HG03139 (cell line): Measurements from ENCODE around the gene FAM25A.
"Not testable (repeated sequence)": the region's sequence is repeated elsewhere in the genome, so short reads cannot be mapped to it uniquely, and the experiment has no call there.

ENCODE experiments used
- ATAC-seq: cut with Tn5 transposase; IDR thresholded peaks from one replicate; pipeline ENCODE4 v1.9.1; 2021; ENCODE audit not compliant: unreplicated experiment

Gene FAM25A

GRCh38 chr10:87009134-87009696 is 10.9 kb upstream of the FAM25A start:
- ATAC-seq = not testable (repeated sequence)

DNA sequence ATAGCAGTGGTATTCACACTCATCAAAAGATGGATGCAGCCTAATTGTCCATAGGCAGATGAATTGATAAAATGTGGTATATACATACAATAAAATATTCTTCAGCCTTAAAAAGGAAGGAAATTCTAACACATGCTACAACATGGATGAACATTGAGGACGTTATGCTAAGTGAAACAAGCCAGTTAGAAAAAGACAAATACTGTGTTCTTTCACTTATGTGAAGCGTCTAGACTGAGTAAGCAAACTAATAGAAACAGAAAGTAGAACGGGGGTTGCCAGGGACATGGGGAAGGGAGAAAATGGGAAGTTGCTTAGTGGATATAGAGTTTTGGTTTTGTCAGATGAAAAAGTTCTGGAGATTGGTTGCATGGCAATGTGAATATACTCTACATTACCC is 6.6 kb upstream of the FAM25A start:
- not testable (repeated sequence) for ATAC-seq

- not testable (repeated sequence) for ATAC-seq
These were observed 4.9 kb upstream of the FAM25A start for GRCh38 chr10:87014986-87015716.

DNA sequence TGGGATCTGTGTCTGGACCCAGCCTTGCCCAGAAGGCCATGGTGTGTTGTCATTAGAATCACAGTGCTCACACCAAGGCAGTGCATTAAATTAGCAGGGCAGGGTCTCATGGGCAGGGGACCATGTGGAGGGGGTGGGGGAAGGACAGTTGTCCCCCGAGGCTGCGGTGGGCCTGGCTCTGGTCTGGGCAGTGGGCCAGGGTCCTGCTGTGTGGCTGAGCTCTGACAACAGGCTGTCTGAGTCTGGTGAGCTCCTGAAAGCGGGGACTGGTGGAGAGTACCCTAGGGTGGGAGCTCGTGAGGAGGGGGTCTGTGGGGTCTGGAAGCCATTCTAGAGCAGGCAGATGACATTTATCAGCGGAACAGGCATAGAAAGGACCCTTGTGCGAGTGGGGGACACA is 2.0 kb upstream of the FAM25A start:
- not testable (repeated sequence) for ATAC-seq

DNA sequence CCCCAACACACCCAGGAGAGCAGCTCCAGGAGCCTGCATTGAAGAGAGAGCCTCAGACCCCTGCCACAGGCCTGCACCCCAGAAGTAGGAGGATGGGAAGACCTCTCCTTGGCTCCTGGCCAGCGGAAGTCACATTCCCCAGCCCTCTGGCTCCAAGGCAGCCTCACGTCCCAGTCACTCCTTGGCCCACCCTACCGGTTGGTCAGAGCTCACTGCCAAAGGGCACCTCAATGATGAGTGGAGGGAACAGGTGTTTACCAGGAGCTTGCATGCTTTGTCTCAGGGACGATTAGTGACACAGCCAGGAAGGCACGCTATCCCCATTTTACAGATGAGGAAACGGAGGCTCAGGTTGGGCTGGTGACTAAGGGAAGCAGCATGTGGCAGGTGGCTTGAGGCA is 1.0 kb upstream of the FAM25A start:
- not testable (repeated sequence) for ATAC-seq

- ATAC-seq = not testable (repeated sequence)
These were observed 590 bp upstream of the FAM25A start for GRCh38 chr10:87019504-87019903.

- not testable (repeated sequence) for ATAC-seq
These were observed 5.3 kb downstream of the FAM25A start for GRCh38 chr10:87025285-87025958.

GRCh38 chr10:87026747-87027508 is 6.8 kb downstream of the FAM25A start:
- ATAC-seq = not testable (repeated sequence)

DNA sequence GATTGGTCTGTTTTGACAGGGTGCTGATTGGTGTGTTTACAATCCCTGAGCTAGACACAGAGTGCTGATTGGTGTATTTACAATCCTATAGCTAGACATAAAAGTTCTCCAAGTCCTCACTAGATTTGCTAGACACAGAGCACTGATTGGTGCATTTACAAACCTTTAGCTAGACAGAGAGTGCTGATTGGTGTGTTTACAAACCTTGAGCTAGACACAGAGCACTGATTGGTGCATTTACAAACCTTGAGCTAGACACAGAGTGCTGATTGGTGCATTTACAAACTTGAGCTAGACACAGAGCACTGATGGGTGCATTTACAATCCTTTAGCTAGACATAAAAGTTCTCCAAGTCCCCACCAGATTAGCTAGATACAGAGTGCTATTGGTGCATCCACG is 10.3 kb downstream of the FAM25A start:
- not testable (repeated sequence) for ATAC-seq

- ATAC-seq = no peak
These were observed 11.0 kb downstream of the FAM25A start for GRCh38 chr10:87030912-87031635.

DNA sequence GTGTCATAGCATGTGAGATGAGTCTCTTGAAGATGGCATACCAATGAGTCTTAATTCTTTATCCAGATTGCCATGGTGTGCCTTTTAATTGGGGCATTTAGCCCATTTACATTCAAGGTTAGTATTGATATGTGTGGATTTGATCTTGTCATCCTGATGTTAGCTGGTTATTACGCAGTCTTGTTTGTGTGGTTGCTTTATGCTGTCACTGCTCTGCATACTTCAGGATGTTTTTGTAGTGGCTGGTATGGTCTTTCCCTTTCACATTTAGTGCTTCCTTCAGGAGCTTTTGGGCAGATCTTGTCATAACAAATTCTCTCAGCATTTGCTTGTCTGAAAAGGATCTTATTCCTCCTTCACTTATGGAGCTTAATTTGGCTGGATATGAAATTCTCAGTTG is 16.5 kb downstream of the FAM25A start:
- no peak for ATAC-seq

GRCh38 chr10:87038286-87038717 is 18.2 kb downstream of the FAM25A start:
- no peak for ATAC-seq

DNA sequence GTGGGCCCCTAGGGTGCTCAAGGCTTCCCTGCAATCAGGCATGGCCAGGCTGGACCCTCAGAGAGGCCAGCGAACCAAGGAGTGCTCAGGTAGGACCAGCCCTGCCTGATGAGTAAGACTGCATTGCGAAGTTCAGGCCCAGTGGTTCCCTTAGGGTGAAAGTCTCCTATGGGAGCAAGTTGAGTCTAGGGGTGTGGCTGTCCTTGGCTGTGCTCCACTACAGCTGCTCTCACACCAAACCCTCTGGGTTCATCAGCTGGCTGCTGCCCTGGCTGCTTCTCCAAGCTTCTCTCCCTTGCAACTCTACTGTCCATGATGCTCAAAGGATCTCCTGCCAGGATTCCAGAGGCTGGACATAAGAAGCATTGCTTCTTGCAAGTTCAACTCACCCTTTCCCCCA is 18.7 kb downstream of the FAM25A start:
- no peak for ATAC-seq

GRCh38 chr10:87043579-87043978 is 23.5 kb downstream of the FAM25A start:
- ATAC-seq = not testable (repeated sequence)

DNA sequence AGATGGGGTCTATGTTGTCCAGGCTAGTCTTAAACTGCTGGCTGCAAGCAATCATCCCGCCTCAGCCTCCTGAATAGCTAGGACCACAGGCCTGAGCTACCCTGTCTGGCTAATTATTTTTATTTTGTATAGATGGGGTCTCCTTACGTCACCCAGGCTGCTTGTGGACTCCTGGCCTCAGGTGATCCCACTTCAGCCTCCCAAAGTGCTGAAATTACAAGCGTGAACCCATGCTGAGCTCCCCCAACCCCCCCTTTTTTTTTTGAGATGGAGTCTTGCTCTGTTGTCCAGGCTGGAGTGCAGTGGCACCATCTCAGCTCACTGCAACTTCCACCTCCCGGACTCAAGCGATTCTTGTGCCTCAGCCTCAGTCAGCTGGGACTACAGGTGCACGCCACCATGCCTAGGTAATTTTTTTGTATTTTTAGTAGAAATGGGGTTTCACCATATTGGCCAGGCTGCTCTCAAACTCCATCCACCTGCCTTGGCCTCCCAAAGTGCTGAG is 25.4 kb downstream of the FAM25A start:
- ATAC-seq = no peak

DNA sequence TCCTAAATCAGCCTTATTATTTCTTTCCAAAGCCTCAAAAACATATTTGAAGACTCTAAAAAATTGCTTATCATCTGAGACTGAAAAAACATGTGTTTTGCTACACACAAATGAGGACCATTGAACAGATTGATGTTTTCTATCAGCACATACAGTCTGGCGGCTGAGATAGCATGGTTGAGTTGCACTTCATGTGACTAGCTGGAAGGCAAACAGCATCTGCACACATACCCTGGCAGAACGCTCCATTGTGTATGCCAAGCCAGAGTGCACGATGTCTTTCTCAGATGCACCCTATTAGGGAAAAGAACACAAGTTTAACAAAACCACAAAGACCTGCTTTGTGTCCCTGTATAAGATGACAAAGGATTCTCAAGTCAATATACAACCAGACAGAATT is 33.0 kb downstream of the FAM25A start:
- ATAC-seq = no peak

DNA sequence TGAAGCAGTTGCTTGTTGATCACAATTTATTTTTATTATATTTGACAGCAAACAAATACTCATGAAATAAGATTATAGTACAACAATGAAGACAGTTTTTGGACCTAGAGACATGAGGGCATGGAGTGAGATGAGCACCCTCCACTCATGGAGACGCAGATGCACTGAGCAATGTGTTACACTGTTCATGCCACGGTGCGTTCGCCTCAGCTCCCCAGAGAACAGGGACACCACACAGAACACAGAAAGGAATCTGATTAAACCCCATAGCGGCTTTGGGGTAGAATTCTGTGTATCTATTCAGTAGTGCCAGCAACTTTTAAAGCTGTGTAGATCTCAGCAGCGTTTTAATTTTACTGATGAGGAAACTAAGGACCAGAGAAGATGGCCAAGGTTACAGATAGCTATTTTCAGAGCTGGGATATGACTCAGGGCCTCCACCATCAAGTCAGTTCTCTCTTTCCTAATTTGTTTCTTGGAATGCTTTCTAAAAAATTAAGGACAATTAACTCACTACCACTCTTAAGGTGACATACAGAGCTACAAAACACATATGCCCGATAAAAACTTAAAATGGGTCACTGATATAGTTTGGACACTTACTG is 33.6 kb downstream of the FAM25A start:
- ATAC-seq = no peak

DNA sequence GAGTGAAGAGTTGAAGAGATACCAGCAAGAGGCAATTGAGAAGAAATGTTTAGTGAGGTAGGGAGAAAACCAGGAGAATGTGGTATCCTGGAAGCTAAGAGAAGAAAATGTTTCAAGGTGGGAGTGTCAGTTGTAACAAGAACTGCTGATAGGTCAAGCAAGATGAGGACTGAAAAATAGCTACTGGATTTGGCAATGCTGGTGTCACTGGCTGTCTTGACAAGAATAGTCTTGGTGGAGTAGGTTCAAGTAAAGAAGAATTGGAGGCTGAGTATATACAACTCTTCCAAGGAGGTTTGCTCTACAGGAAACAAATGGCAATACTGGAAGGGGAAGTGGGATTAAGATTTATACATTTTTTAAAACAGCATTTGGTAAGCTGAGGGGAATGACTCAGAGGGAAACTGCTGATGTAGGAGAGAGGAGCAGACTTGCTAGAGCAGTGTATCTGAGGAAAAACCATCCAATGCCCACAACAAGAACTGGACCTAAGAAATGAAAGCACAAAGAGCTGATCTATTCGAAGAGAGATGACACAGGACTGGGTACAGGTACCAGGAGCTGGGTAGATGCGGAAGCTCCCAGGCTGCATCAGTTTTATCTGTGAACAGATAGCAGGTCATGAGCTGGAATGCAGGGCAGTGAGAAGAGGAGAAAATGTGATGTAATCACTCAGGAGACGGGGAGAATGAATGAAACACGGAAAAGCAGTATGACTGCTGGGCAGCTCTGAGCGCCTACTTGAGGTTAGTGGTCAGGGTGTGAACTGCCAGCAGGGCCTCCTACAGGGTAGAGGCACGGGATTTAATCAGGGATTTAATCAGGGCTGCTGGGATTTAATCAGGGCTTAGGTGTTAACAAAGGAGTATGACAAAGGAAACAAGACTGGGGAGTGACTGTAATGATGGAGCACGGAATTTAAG is 34.5 kb downstream of the FAM25A start:
- ATAC-seq = no peak

GRCh38 chr10:87058171-87058570 is 38.1 kb downstream of the FAM25A start:
- ATAC-seq = no peak
